Hepatocyte (in vitro differentiated cells): Measurements from ENCODE around the gene ACE. TPM values are rescaled to one million over a fixed set of nuclear protein-coding genes. Genes with fewer than 3 reads are reported as not detected.

Experiments used
- DNase-seq: peaks from one replicate; pipeline ENCODE4 v3.0.0-alpha.2; 2016; ENCODE audit warnings: low spot score
- H2AFZ ChIP-seq: fragments of 200-600 bp; sonication (generic); 2 replicates; pipeline ENCODE4 v1.6.0; 2016; ENCODE audit warnings: antibody characterized with exemption, mild to moderate bottlenecking
- H3K27ac ChIP-seq: fragments of 200-600 bp; sonication (generic); 2 replicates; pipeline ENCODE4 v1.5.1; 2016; ENCODE audit warnings: mild to moderate bottlenecking
- H3K27me3 ChIP-seq: fragments of 200-600 bp; sonication (generic); 2 replicates; pipeline ENCODE4 v1.6.1; 2016
- H3K36me3 ChIP-seq: fragments of 200-600 bp; sonication (generic); replicated peaks from 2 replicates; pipeline ENCODE4 v1.5.1; 2016; ENCODE audit warnings: low read depth; ENCODE audit not compliant: insufficient read depth
- H3K4me1 ChIP-seq: fragments of 200-600 bp; sonication (generic); 2 replicates; pipeline ENCODE4 v1.5.1; 2016; ENCODE audit warnings: mild to moderate bottlenecking, moderate library complexity; ENCODE audit not compliant: insufficient read depth
- H3K4me2 ChIP-seq: fragments of 200-600 bp; sonication (generic); 2 replicates; pipeline ENCODE4 v1.6.0; 2016
- H3K4me3 ChIP-seq: fragments of 200-600 bp; sonication (generic); 2 replicates; pipeline ENCODE4 v1.5.1; 2016; ENCODE audit warnings: mild to moderate bottlenecking
- H3K79me2 ChIP-seq: fragments of 200-600 bp; sonication (generic); 2 replicates; pipeline ENCODE4 v1.6.0; 2017; ENCODE audit warnings: mild to moderate bottlenecking
- H3K9me2 ChIP-seq: fragments of 200-600 bp; sonication (generic); replicated peaks from 2 replicates; pipeline ENCODE4 v1.6.0; 2017; ENCODE audit warnings: mild to moderate bottlenecking; ENCODE audit not compliant: insufficient read depth
- H3K9me3 ChIP-seq: fragments of 200-600 bp; sonication (generic); 2 replicates; pipeline ENCODE4 v1.5.1; 2016; ENCODE audit warnings: low read depth, mild to moderate bottlenecking
- H4K20me1 ChIP-seq: fragments of 200-600 bp; sonication (generic); 2 replicates; pipeline ENCODE4 v1.6.0; 2016; ENCODE audit warnings: mild to moderate bottlenecking; ENCODE audit not compliant: insufficient read depth, poor library complexity, severe bottlenecking
- CTCF ChIP-seq: fragments of 200-600 bp; sonication (generic); IDR thresholded peaks from 2 replicates; pipeline ENCODE4 v1.5.1; 2016; ENCODE audit warnings: antibody characterized with exemption, mild to moderate bottlenecking; ENCODE audit not compliant: poor library complexity
- EZH2 ChIP-seq: fragments of 200-600 bp; sonication (generic); IDR thresholded peaks from 2 replicates; pipeline ENCODE4 v1.6.1; 2016; ENCODE audit warnings: antibody characterized with exemption, mild to moderate bottlenecking, borderline replicate concordance
- EZH2phosphoT487 ChIP-seq: fragments of 200-600 bp; sonication (generic); IDR thresholded peaks from one replicate; pipeline ENCODE4 v1.6.1; 2018; ENCODE audit warnings: antibody characterized with exemption, mild to moderate bottlenecking, low read depth, moderate library complexity; ENCODE audit not compliant: unreplicated experiment, severe bottlenecking
- WGBS: methylation state at CpG from one replicate; pipeline ENCODE4 v1.1.6; 2016; ENCODE audit warnings: low lambda C conversion rate; ENCODE audit errors: missing lambda C conversion rate; 5-methylcytosine and 5-hydroxymethylcytosine counted together
- polyA plus RNA-seq: library from polyadenylated mRNA; unstranded; fragments of >200 nt; fragmentation: Nextera tagmentation; extraction: Ambion mirVana; gene quantifications from 2 replicates; pipeline ENCODE4 v1.2.1, GENCODE V29; 2016
- total RNA-seq: library from RNA; depleted of rRNA; stranded (reverse); fragments of >200 nt; gene quantifications from 2 replicates; pipeline ENCODE4 v1.2.3, GENCODE V29; 2014

Gene ACE
- total and polyA plus RNA-seq, 2 experiments from 2014 or later: 7.2 to 8.0 TPM

- 94% methylated on average over 25 of the region's 55 CpGs for WGBS
- H3K27ac ChIP-seq: no peak overlapping the region
- no peaks in the 10 kb centered on the region for H3K9me2 ChIP-seq
- TF ChIP-seq EZH2 (no peak), CTCF (no peak), EZH2phosphoT487 (no peak)
- no peaks in the 10 kb centered on the region for H3K9me3 ChIP-seq
- H3K4me1 ChIP-seq: peaks cover 18% of the 10 kb centered on the region
- no peak overlapping the region for H3K4me2 ChIP-seq
- H3K79me2 ChIP-seq: no peaks in the 10 kb centered on the region
- H2AFZ ChIP-seq: no peak overlapping the region
- DNase-seq: no peak
- no peaks in the 10 kb centered on the region for H3K27me3 ChIP-seq
- H3K4me3 ChIP-seq: no peak overlapping the region
- H3K36me3 ChIP-seq: no peaks in the 10 kb centered on the region
- H4K20me1 ChIP-seq: no peaks in the 10 kb centered on the region
These were observed 39.4 kb upstream of the ACE start for GRCh38 chr17:63437287-63438091.

GRCh38 chr17:63438092-63439051 is 38.5 kb upstream of the ACE start:
- Histone ChIP-seq H3K27ac (no peak overlapping the region), H4K20me1 (no peaks in the 10 kb centered on the region), H2AFZ (no peak overlapping the region), H3K9me3 (no peaks in the 10 kb centered on the region), H3K4me3 (no peak overlapping the region), H3K36me3 (no peaks in the 10 kb centered on the region), H3K27me3 (no peaks in the 10 kb centered on the region), H3K9me2 (no peaks in the 10 kb centered on the region), H3K4me1 (peaks cover 9% of the 10 kb centered on the region), H3K4me2 (no peak overlapping the region), H3K79me2 (no peaks in the 10 kb centered on the region)
- no peak for DNase-seq
- 89% methylated on average over 27 of the region's 46 CpGs for WGBS
- TF ChIP-seq EZH2phosphoT487: no peak
- no peak for TF ChIP-seq CTCF
- TF ChIP-seq EZH2: no peak

DNA sequence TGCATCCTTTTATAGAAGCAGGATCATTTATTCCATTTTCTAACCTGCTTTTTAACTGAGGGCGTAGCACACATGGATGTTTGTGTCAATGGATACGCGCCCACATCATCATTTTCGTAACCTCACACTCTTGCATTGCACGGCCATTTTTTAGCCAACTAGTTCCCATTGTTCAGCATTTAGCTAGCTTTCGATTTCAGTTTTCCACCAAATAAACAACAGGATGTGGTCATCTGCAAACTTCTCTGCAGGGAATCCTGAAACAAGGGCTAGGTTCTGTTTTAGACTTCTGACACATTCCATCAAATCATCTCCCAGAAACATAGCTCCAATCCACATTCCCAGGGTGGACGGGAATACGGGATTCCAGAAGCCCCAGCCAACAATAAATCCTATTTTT is 37.2 kb upstream of the ACE start:
- Histone ChIP-seq H3K36me3 (no peaks in the 10 kb centered on the region), H3K79me2 (peaks cover under 1% of the 10 kb centered on the region), H4K20me1 (no peaks in the 10 kb centered on the region), H3K9me3 (no peaks in the 10 kb centered on the region), H3K4me1 (no peaks in the 10 kb centered on the region), H3K27ac (no peak overlapping the region), H3K9me2 (no peaks in the 10 kb centered on the region), H2AFZ (no peak overlapping the region), H3K4me3 (no peak overlapping the region), H3K4me2 (no peak overlapping the region), H3K27me3 (no peaks in the 10 kb centered on the region)
- DNase-seq: no peak
- WGBS: 86% methylated on average over 8 of the region's 8 CpGs
- TF ChIP-seq CTCF (no peak), EZH2phosphoT487 (no peak), EZH2 (no peak)
